Measurements from ENCODE around the gene RUBCN.
"Not testable (repeated sequence)": the region's sequence is repeated elsewhere in the genome, so short reads cannot be mapped to it uniquely, and the experiment has no call there.

DNA sequence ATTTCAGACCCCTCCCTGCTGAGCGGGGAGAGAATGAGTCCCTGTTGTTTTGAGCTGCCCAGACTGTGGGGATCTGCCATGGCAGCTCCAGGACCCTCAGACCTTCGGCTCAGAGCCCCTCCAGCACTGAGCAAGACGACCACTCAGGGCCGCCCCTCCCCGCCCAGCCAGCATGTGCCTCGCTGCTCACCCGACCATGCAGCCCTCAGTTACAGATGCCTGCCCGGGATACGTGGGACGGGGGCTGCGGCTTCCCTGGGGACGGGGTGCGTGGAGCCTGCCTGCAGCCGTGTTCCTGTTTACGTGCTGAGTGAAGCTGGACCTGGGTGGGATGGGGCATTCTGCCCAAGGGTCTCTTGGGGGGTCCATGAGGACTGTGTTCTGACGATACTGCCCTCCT is 77.0 kb downstream of the RUBCN start:
- TF ChIP-seq POLR2A, POLR2AphosphoS5, EP300 (IDR thresholded peaks at IDR 0.05): not testable (repeated sequence)
- TF ChIP-seq, protein P1, sequence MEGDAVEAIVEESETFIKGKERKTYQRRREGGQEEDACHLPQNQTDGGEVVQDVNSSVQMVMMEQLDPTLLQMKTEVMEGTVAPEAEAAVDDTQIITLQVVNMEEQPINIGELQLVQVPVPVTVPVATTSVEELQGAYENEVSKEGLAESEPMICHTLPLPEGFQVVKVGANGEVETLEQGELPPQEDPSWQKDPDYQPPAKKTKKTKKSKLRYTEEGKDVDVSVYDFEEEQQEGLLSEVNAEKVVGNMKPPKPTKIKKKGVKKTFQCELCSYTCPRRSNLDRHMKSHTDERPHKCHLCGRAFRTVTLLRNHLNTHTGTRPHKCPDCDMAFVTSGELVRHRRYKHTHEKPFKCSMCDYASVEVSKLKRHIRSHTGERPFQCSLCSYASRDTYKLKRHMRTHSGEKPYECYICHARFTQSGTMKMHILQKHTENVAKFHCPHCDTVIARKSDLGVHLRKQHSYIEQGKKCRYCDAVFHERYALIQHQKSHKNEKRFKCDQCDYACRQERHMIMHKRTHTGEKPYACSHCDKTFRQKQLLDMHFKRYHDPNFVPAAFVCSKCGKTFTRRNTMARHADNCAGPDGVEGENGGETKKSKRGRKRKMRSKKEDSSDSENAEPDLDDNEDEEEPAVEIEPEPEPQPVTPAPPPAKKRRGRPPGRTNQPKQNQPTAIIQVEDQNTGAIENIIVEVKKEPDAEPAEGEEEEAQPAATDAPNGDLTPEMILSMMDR (IDR thresholded peaks at IDR 0.05): not testable (repeated sequence)
